Measurements from ENCODE around the gene CNTNAP5. TPM values are rescaled to one million over a fixed set of nuclear protein-coding genes. Genes with fewer than 3 reads are reported as not detected.

Gene CNTNAP5
- total RNA-seq, 1 donor from 2014 or later: not detected

DNA sequence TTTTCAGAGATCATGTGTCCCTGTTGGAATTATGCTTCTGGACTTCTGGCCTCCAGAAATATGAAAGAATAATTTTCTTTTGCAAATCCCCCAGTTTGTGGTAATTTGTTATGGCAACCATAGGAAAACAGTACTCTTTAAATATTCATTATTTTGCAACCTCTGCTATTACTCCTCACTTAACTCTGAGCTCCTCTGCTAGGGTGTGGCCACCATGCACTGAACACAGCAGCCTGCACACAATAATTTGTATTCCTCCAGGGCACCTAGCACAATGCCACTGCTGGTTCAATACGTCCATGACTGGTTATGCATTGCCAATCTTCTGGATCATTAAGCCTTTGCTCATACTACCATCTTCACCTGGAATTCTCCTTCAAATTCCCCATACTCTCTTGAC lies 232.0 kb downstream of the CNTNAP5 start:
- Mint-ChIP-seq H3K4me3 (ENCODE audit: unreplicated experiment) (no peak overlapping the region), H3K9me3 (ENCODE audit: unreplicated experiment) (peaks cover 32% of the 10 kb centered on the region), H3K27me3 (ENCODE audit: unreplicated experiment) (no peaks in the 10 kb centered on the region), H3K4me1 (ENCODE audit: unreplicated experiment) (no peaks in the 10 kb centered on the region), H3K27ac (ENCODE audit: unreplicated experiment) (no peak overlapping the region), H3K36me3 (ENCODE audit: unreplicated experiment) (no peaks in the 10 kb centered on the region)
- TF ChIP-seq, protein P1, sequence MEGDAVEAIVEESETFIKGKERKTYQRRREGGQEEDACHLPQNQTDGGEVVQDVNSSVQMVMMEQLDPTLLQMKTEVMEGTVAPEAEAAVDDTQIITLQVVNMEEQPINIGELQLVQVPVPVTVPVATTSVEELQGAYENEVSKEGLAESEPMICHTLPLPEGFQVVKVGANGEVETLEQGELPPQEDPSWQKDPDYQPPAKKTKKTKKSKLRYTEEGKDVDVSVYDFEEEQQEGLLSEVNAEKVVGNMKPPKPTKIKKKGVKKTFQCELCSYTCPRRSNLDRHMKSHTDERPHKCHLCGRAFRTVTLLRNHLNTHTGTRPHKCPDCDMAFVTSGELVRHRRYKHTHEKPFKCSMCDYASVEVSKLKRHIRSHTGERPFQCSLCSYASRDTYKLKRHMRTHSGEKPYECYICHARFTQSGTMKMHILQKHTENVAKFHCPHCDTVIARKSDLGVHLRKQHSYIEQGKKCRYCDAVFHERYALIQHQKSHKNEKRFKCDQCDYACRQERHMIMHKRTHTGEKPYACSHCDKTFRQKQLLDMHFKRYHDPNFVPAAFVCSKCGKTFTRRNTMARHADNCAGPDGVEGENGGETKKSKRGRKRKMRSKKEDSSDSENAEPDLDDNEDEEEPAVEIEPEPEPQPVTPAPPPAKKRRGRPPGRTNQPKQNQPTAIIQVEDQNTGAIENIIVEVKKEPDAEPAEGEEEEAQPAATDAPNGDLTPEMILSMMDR (IDR thresholded peaks at IDR 0.05): no peak
- no peak for DNase-seq (ENCODE audit: extremely low spot score, unreplicated experiment)

GRCh38 chr2:124258140-124258880 lies 233.2 kb downstream of the CNTNAP5 start:
- no peak overlapping the region for H3K4me3 Mint-ChIP-seq (ENCODE audit: unreplicated experiment)
- no peaks in the 10 kb centered on the region for H3K4me1 Mint-ChIP-seq (ENCODE audit: unreplicated experiment)
- no peaks in the 10 kb centered on the region for H3K27me3 Mint-ChIP-seq (ENCODE audit: unreplicated experiment)
- DNase-seq (ENCODE audit: extremely low spot score, unreplicated experiment): no peak
- H3K27ac Mint-ChIP-seq (ENCODE audit: unreplicated experiment): no peak overlapping the region
- H3K36me3 Mint-ChIP-seq (ENCODE audit: unreplicated experiment): no peaks in the 10 kb centered on the region
- TF ChIP-seq, protein P1 (IDR thresholded peaks at IDR 0.05): no peak
- H3K9me3 Mint-ChIP-seq (ENCODE audit: unreplicated experiment): peaks cover 32% of the 10 kb centered on the region

DNA sequence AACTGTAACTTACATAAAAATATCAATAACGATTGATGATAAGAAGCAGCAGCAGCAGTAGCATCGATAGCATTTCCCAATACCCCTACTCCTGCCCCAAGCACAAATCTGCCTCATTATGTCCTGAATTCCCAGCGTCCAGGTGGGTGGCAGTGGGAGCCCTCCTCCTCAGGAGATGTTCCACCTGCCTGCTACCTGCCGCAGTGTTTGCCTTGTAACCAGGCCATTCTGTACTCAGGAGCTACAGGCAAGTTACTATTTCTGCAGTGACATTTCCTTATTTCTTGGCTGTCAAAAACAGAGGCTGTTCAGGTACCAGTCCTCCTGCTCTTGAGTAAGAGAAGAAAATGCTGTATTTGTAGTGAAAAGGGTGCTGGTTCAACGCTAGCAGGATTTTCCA lies 236.4 kb downstream of the CNTNAP5 start:
- Mint-ChIP-seq H3K36me3 (ENCODE audit: unreplicated experiment) (no peaks in the 10 kb centered on the region), H3K9me3 (ENCODE audit: unreplicated experiment) (peaks cover 36% of the 10 kb centered on the region), H3K27me3 (ENCODE audit: unreplicated experiment) (no peaks in the 10 kb centered on the region), H3K4me1 (ENCODE audit: unreplicated experiment) (no peaks in the 10 kb centered on the region), H3K4me3 (ENCODE audit: unreplicated experiment) (no peak overlapping the region), H3K27ac (ENCODE audit: unreplicated experiment) (no peak overlapping the region)
- DNase-seq (ENCODE audit: extremely low spot score, unreplicated experiment): no peak
- TF ChIP-seq, protein P1 (IDR thresholded peaks at IDR 0.05): no peak

DNA sequence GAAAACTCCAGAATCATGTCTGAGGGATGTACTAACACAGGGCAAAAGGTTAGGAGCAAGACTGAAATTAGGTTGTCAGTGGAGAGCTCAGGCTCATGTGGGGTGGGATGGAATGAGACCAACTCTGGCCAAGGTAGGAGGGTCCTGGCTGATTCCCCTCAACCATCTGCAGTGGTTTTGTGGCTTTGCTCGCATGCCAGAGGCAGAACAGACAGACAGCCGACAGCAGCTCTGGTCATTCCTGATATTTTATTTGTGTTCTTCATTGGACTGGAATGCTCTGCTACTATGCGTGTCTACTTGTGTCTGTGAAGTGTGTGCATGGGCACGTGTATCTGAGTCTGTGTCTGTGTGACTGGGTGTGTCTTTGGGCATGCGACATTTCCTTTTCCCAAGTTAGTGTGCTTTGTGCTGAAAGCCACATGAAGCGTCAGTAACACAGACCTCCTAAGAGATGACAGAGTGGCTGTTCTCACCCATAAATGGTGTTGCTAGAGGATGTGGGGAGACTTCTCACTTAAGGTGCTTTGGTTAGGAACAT lies 239.5 kb downstream of the CNTNAP5 start:
- H3K4me3 Mint-ChIP-seq (ENCODE audit: unreplicated experiment): no peak overlapping the region
- peaks cover 38% of the 10 kb centered on the region for H3K9me3 Mint-ChIP-seq (ENCODE audit: unreplicated experiment)
- no peak for DNase-seq (ENCODE audit: extremely low spot score, unreplicated experiment)
- no peaks in the 10 kb centered on the region for H3K36me3 Mint-ChIP-seq (ENCODE audit: unreplicated experiment)
- H3K27ac Mint-ChIP-seq (ENCODE audit: unreplicated experiment): no peak overlapping the region
- TF ChIP-seq, protein P1 (IDR thresholded peaks at IDR 0.05): no peak
- H3K4me1 Mint-ChIP-seq (ENCODE audit: unreplicated experiment): no peaks in the 10 kb centered on the region
- H3K27me3 Mint-ChIP-seq (ENCODE audit: unreplicated experiment): no peaks in the 10 kb centered on the region

DNA sequence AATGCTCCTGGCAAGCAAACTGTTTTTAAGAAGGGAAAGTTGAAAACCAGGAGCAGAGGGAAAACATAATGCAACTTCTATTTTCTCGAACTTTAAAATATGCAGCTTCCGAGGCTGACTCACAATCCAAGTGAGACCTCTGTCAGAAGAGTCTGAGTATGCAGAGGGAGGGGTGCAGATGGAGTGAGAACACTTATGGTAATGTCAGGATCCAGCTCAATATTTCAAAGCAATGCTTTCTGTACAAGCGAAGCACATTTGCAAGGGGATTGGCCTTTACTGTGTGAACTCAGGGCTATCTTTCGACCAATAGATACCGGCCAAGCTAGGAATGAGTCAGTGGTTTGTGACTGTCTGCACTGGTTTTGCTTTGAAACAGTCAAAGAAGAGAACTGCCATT lies 242.7 kb downstream of the CNTNAP5 start:
- TF ChIP-seq, protein P1 (IDR thresholded peaks at IDR 0.05): no peak
- Mint-ChIP-seq H3K9me3 (ENCODE audit: unreplicated experiment) (peaks cover 44% of the 10 kb centered on the region), H3K4me3 (ENCODE audit: unreplicated experiment) (no peak overlapping the region), H3K36me3 (ENCODE audit: unreplicated experiment) (no peaks in the 10 kb centered on the region), H3K27ac (ENCODE audit: unreplicated experiment) (no peak overlapping the region), H3K4me1 (ENCODE audit: unreplicated experiment) (no peaks in the 10 kb centered on the region), H3K27me3 (ENCODE audit: unreplicated experiment) (no peaks in the 10 kb centered on the region)
- DNase-seq (ENCODE audit: extremely low spot score, unreplicated experiment): no peak
